Esophagus squamous epithelium (tissue), 4 donors: ENCODE data around the gene INO80D.

ENCODE experiments used
- CTCF ChIP-seq, 6 experiments: fragments of 450-650 bp in 4 of 6; fragments of 200-600 bp in 2 of 6; sonication (generic) in 2 of 6; IDR thresholded peaks; one replicate each; pipeline ENCODE4 v1.5.1; 2016 to 2019; ENCODE audit warnings: antibody characterized with exemption in 6 of 6, mild to moderate bottlenecking in 4 of 6, moderate library complexity in 4 of 6
- POLR2A ChIP-seq, 4 donors: fragments of 450-650 bp; IDR thresholded peaks; one replicate each; pipeline ENCODE4 v1.6.1; 2017; ENCODE audit warnings: antibody characterized with exemption in 4 of 4, mild to moderate bottlenecking in 4 of 4, moderate library complexity in 3 of 4

- TF ChIP-seq CTCF (IDR thresholded peaks at IDR 0.05) (no peak), POLR2A (IDR thresholded peaks at IDR 0.05) (no peak)
These were observed 3.6 kb downstream of the INO80D start for GRCh38 chr2:206082298-206082843.
